Islet precursor cell (in vitro differentiated cells): ENCODE results near the gene DNAH2.

ENCODE experiments used
- DNase-seq: peaks from one replicate; pipeline ENCODE4 v3.0.0-alpha.2; 2018

The DNAH2 gene

GRCh38 chr17:7882068-7882467 is 164.5 kb downstream of the DNAH2 start:
- peak; percentile 46 for DNase-seq

- DNase-seq: peak; percentile 41
Observed at GRCh38 chr17:7882629-7883028, 165.1 kb downstream of the DNAH2 start.
